Lower leg skin (tissue), 3 donors: ENCODE results near the gene CEP131.

Experiments
- POLR2A ChIP-seq, 2 donors: fragments of 450-650 bp; IDR thresholded peaks; one replicate each; pipeline ENCODE4 v1.6.1; 2016 to 2017; ENCODE audit warnings: antibody characterized with exemption in 2 of 2, mild to moderate bottlenecking in 1 of 2, moderate library complexity in 1 of 2
- TF ChIP-seq, protein P1 (sequence below), 3 donors: fragments of 450-650 bp; IDR thresholded peaks; one replicate each; pipeline ENCODE4 v1.5.1; 2016; ENCODE audit warnings: antibody characterized with exemption in 3 of 3, mild to moderate bottlenecking in 3 of 3, moderate library complexity in 2 of 3

DNA sequence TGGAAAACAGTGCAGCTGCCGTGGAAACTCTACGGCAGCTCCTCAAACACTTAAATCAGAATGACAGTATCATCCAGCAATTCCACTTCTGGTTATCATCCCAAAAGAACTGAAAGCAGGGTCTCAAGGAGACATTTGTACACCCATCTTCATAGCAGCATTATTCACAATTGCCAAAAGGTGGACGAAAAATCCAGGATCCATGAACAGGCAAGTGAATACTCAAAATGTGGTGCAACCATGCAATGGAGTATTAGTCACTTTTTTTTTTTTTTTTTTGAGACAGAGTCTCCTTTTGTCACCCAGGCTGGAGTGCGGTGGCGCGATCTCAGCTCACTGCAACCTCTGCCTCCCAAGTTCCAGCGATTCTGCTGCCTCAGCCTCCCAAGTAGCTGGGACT, 46.1 kb downstream of the CEP131 start:
- TF ChIP-seq, protein P1, sequence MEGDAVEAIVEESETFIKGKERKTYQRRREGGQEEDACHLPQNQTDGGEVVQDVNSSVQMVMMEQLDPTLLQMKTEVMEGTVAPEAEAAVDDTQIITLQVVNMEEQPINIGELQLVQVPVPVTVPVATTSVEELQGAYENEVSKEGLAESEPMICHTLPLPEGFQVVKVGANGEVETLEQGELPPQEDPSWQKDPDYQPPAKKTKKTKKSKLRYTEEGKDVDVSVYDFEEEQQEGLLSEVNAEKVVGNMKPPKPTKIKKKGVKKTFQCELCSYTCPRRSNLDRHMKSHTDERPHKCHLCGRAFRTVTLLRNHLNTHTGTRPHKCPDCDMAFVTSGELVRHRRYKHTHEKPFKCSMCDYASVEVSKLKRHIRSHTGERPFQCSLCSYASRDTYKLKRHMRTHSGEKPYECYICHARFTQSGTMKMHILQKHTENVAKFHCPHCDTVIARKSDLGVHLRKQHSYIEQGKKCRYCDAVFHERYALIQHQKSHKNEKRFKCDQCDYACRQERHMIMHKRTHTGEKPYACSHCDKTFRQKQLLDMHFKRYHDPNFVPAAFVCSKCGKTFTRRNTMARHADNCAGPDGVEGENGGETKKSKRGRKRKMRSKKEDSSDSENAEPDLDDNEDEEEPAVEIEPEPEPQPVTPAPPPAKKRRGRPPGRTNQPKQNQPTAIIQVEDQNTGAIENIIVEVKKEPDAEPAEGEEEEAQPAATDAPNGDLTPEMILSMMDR (IDR thresholded peaks at IDR 0.05) = no peak
- TF ChIP-seq POLR2A (IDR thresholded peaks at IDR 0.05) = no peak
